Ascending aorta (tissue), 2 donors: ENCODE results near the gene LTBP4. TPM values are rescaled to one million over a fixed set of nuclear protein-coding genes. Genes with fewer than 3 reads are reported as not detected.

Source experiments
- DNase-seq, 2 donors: peaks; one replicate each; pipeline ENCODE4 v3.0.0-alpha.2; 2019; ENCODE audit warnings: low spot score in 2 of 2
- H3K27ac ChIP-seq, 2 donors: fragments of 200-600 bp; sonication (generic); one replicate each; pipeline ENCODE4 v1.5.1; 2016 to 2017; ENCODE audit warnings: mild to moderate bottlenecking in 1 of 2
- H3K27me3 ChIP-seq: fragments of 200-600 bp; sonication (generic); one replicate; pipeline ENCODE4 v1.5.1; 2017
- H3K36me3 ChIP-seq, 2 donors: fragments of 200-600 bp; sonication (generic); one replicate each; pipeline ENCODE4 v1.5.1; 2016
- H3K4me1 ChIP-seq, 2 donors: fragments of 200-600 bp; sonication (generic); one replicate each; pipeline ENCODE4 v1.5.1; 2016 to 2017; ENCODE audit warnings: mild to moderate bottlenecking in 1 of 2
- H3K4me3 ChIP-seq, 2 donors: fragments of 200-600 bp; sonication (generic); one replicate each; pipeline ENCODE4 v1.5.1; 2016 to 2017; ENCODE audit warnings: mild to moderate bottlenecking in 1 of 2
- H3K9me3 ChIP-seq, 2 donors: fragments of 200-600 bp; sonication (generic); one replicate each; pipeline ENCODE4 v1.5.1; 2016
- CTCF ChIP-seq, 3 experiments: fragments of 200-600 bp in 2 of 3; fragments of 450-650 bp in 1 of 3; sonication (generic) in 2 of 3; IDR thresholded peaks; one replicate each; pipeline ENCODE4 v1.5.1; 2016 to 2019; ENCODE audit warnings: antibody characterized with exemption in 3 of 3, mild to moderate bottlenecking in 1 of 3, moderate library complexity in 1 of 3
- intact Hi-C: fragments of 100-400 bp; cut with DNase I; formaldehyde crosslinking; loops from one replicate; pipeline ENCODE4 v1.15.1; 2023
- total RNA-seq: library from RNA; depleted of rRNA; stranded (reverse); fragments of >200 nt; gene quantifications from one replicate; pipeline ENCODE4 v1.1.0, GENCODE V29; 2016

The LTBP4 gene
- total RNA-seq, 1 donor from 2014 or later, result 691 TPM

GRCh38 chr19:40599331-40599901 is 1.8 kb upstream of the LTBP4 start:
- intact Hi-C loops, result loop anchor here (2.0 to 10.0 kb wide), 4 partner anchors 51 to 295 kb away; partner anchors contain the start of genes C19orf47 and PLD3
- Histone ChIP-seq H3K4me1 (peaks cover 25 to 56% of the 10 kb centered on the region in 2 donors), H3K4me3 (peak overlapping the region; percentile 75 to 92), H3K36me3 (no peaks in the 10 kb centered on the region), H3K27ac (peak overlapping the region; percentile 88 to 95), H3K27me3 (no peaks in the 10 kb centered on the region), H3K9me3 (no peaks in the 10 kb centered on the region)
- TF ChIP-seq CTCF (IDR thresholded peaks at IDR 0.05), result no peak
- no peak for DNase-seq

- Histone ChIP-seq H3K4me1 (peaks cover 26 to 62% of the 10 kb centered on the region in 2 donors), H3K9me3 (no peaks in the 10 kb centered on the region), H3K4me3 (peak overlapping the region; percentile 75 to 92), H3K27me3 (no peaks in the 10 kb centered on the region), H3K36me3 (no peaks in the 10 kb centered on the region), H3K27ac (peak overlapping the region; percentile 88 to 95)
- intact Hi-C loops, result loop anchor here (2.0 to 10.0 kb wide), 7 partner anchors 51 to 315 kb away; partner anchors contain the start of genes AKT2, C19orf47, PLD3 and SERTAD1
- TF ChIP-seq CTCF (IDR thresholded peaks at IDR 0.05), result no peak
- DNase-seq, result peak in 1 of 2 donors; percentile 79
Measured at GRCh38 chr19:40599902-40600569, 1.1 kb upstream of the LTBP4 start.

- no peak for DNase-seq
- intact Hi-C loops, result loop anchor here (5.0 to 10.0 kb wide), 3 partner anchors 158 to 316 kb away; partner anchors contain the start of genes AKT2, SERTAD1 and SERTAD3
- Histone ChIP-seq H3K4me3 (peak overlapping the region; percentile 75 to 92), H3K27ac (peak overlapping the region; percentile 88 to 95), H3K36me3 (no peaks in the 10 kb centered on the region), H3K27me3 (no peaks in the 10 kb centered on the region), H3K9me3 (no peaks in the 10 kb centered on the region), H3K4me1 (peaks cover 26 to 62% of the 10 kb centered on the region in 2 donors)
- TF ChIP-seq CTCF (IDR thresholded peaks at IDR 0.05), result peak in 1 of 3 experiments; percentile 32
Measured at GRCh38 chr19:40600570-40601133, 517 bp upstream of the LTBP4 start.

- intact Hi-C loops, result loop anchor here (5.0 to 10.0 kb wide), 3 partner anchors 161 to 318 kb away; partner anchors contain the start of genes AKT2, SERTAD1 and SERTAD3
- no peak for DNase-seq
- Histone ChIP-seq H3K4me3 (peak overlapping the region; percentile 75 to 92), H3K27me3 (no peaks in the 10 kb centered on the region), H3K9me3 (no peaks in the 10 kb centered on the region), H3K27ac (peak overlapping the region; percentile 88 to 95), H3K4me1 (peaks cover 16 to 49% of the 10 kb centered on the region in 2 donors), H3K36me3 (no peaks in the 10 kb centered on the region)
- no peak for TF ChIP-seq CTCF (IDR thresholded peaks at IDR 0.05)
Measured at GRCh38 chr19:40603071-40603388, 1.9 kb downstream of the LTBP4 start.

- peaks cover 11 to 44% of the 10 kb centered on the region in 2 donors for H3K4me1 ChIP-seq
- DNase-seq, result peak; percentile 96 to 99
- no peaks in the 10 kb centered on the region for H3K9me3 ChIP-seq
- peak overlapping the region; percentile 75 to 92 for H3K4me3 ChIP-seq
- intact Hi-C loops, result loop anchor here (2.0 to 10.0 kb wide), 4 partner anchors 31 to 319 kb away; partner anchors contain the start of genes AKT2, SERTAD1 and SERTAD3
- peak overlapping the region; percentile 88 to 95 for H3K27ac ChIP-seq
- H3K36me3 ChIP-seq, result no peaks in the 10 kb centered on the region
- H3K27me3 ChIP-seq, result no peaks in the 10 kb centered on the region
- no peak for TF ChIP-seq CTCF (IDR thresholded peaks at IDR 0.05)
Measured at GRCh38 chr19:40603389-40604170, 2.4 kb downstream of the LTBP4 start.
